Kidney tubule cell (primary cell): ENCODE results near the gene GTPBP4.

ENCODE experiments used
- DNase-seq: peaks from one replicate; pipeline ENCODE4 v3.0.0-alpha.2; 2018; ENCODE audit warnings: low spot score

Gene GTPBP4

GRCh38 chr10:966466-967235 is 21.6 kb upstream of the GTPBP4 start:
- no peak for DNase-seq

- no peak for DNase-seq
Observed at GRCh38 chr10:968546-969199, 19.6 kb upstream of the GTPBP4 start.

GRCh38 chr10:969473-970150 is 18.6 kb upstream of the GTPBP4 start:
- DNase-seq: no peak

- peak; percentile 43 for DNase-seq
Observed at GRCh38 chr10:970311-971149, 17.7 kb upstream of the GTPBP4 start.

- DNase-seq: peak; percentile 16
Observed at GRCh38 chr10:971150-971542, 17.1 kb upstream of the GTPBP4 start.

GRCh38 chr10:971613-972012 is 16.6 kb upstream of the GTPBP4 start:
- DNase-seq: no peak

- no peak for DNase-seq
Observed at GRCh38 chr10:972763-973162, 15.5 kb upstream of the GTPBP4 start.

- DNase-seq: peak; percentile 87
Observed at GRCh38 chr10:974038-974784, 14.0 kb upstream of the GTPBP4 start.

GRCh38 chr10:974785-975074 is 13.5 kb upstream of the GTPBP4 start:
- no peak for DNase-seq

GRCh38 chr10:976316-976715 is 11.9 kb upstream of the GTPBP4 start:
- DNase-seq: no peak

- no peak for DNase-seq
Observed at GRCh38 chr10:978826-979421, 9.3 kb upstream of the GTPBP4 start.

GRCh38 chr10:980468-981093 is 7.7 kb upstream of the GTPBP4 start:
- DNase-seq: no peak

GRCh38 chr10:983401-983800 is 4.8 kb upstream of the GTPBP4 start:
- DNase-seq: no peak

GRCh38 chr10:983971-984655 is 4.1 kb upstream of the GTPBP4 start:
- DNase-seq: peak; percentile 51

GRCh38 chr10:985361-985760 is 2.9 kb upstream of the GTPBP4 start:
- DNase-seq: no peak

- peak; percentile 86 for DNase-seq
Observed at GRCh38 chr10:986137-986825, 2.0 kb upstream of the GTPBP4 start.

GRCh38 chr10:986881-987619 is 1.2 kb upstream of the GTPBP4 start:
- peak; percentile 91 for DNase-seq

GRCh38 chr10:987620-987869 is 689 bp upstream of the GTPBP4 start:
- no peak for DNase-seq
